ENCODE results near the gene PDE6B.

DNA sequence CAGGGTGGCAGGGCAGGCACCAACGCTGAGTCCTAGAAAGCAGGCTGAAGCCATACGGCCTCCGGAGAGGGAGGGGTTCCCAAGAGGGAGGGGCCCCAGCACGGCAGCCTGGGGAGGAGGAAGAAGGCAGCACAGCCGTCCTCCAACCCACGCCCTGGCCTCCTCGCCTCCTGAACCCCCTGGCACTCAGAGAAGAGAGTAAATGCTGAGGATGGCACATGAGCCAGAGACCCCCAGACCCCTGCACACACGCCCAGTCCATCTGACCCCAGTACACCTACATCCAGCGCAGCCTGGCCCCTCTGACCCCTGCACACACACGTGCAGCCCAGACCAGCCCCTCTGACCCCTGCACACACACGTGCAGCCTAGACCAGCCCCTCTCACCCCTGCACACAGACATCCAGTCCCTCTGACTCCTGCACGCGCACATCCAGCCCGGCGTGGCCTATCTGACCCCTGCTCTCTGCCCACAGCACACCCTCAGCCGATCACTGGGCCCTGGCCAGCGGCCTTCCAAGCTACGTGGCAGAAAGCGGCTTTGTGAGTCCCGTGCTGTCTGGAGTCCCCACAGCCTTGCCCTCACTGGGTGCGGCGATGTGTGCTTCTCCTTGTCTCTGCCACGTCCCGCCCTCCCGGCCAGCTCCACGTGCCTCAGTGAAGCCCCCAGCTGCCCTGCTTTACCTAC lies 30.2 kb downstream of the PDE6B start:
- TF ChIP-seq, protein P1, sequence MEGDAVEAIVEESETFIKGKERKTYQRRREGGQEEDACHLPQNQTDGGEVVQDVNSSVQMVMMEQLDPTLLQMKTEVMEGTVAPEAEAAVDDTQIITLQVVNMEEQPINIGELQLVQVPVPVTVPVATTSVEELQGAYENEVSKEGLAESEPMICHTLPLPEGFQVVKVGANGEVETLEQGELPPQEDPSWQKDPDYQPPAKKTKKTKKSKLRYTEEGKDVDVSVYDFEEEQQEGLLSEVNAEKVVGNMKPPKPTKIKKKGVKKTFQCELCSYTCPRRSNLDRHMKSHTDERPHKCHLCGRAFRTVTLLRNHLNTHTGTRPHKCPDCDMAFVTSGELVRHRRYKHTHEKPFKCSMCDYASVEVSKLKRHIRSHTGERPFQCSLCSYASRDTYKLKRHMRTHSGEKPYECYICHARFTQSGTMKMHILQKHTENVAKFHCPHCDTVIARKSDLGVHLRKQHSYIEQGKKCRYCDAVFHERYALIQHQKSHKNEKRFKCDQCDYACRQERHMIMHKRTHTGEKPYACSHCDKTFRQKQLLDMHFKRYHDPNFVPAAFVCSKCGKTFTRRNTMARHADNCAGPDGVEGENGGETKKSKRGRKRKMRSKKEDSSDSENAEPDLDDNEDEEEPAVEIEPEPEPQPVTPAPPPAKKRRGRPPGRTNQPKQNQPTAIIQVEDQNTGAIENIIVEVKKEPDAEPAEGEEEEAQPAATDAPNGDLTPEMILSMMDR (conservative IDR thresholded peaks at IDR 0.05; ENCODE audit: low read depth in 2 of 2): no peak
- TF ChIP-seq, protein P2, sequence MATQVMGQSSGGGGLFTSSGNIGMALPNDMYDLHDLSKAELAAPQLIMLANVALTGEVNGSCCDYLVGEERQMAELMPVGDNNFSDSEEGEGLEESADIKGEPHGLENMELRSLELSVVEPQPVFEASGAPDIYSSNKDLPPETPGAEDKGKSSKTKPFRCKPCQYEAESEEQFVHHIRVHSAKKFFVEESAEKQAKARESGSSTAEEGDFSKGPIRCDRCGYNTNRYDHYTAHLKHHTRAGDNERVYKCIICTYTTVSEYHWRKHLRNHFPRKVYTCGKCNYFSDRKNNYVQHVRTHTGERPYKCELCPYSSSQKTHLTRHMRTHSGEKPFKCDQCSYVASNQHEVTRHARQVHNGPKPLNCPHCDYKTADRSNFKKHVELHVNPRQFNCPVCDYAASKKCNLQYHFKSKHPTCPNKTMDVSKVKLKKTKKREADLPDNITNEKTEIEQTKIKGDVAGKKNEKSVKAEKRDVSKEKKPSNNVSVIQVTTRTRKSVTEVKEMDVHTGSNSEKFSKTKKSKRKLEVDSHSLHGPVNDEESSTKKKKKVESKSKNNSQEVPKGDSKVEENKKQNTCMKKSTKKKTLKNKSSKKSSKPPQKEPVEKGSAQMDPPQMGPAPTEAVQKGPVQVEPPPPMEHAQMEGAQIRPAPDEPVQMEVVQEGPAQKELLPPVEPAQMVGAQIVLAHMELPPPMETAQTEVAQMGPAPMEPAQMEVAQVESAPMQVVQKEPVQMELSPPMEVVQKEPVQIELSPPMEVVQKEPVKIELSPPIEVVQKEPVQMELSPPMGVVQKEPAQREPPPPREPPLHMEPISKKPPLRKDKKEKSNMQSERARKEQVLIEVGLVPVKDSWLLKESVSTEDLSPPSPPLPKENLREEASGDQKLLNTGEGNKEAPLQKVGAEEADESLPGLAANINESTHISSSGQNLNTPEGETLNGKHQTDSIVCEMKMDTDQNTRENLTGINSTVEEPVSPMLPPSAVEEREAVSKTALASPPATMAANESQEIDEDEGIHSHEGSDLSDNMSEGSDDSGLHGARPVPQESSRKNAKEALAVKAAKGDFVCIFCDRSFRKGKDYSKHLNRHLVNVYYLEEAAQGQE (IDR thresholded peaks at IDR 0.05; ENCODE audit: unreplicated experiment): no peak
- TF ChIP-seq EZH2 (IDR thresholded peaks at IDR 0.05; ENCODE audit: low read depth, unreplicated experiment) (no peak), JUNB (IDR thresholded peaks at IDR 0.05; ENCODE audit: unreplicated experiment) (no peak), POLR2AphosphoS5 (IDR thresholded peaks at IDR 0.05; ENCODE audit: low read depth) (no peak), CREB1 (CRISPR knock-in tag; IDR thresholded peaks at IDR 0.05; ENCODE audit: low read depth) (no peak), EZH2phosphoT487 (IDR thresholded peaks at IDR 0.05; ENCODE audit: unreplicated experiment) (no peak), ZNF114 (CRISPR knock-in tag; IDR thresholded peaks at IDR 0.05) (no peak), NANOG (IDR thresholded peaks at IDR 0.05; ENCODE audit: borderline replicate concordance) (no peak), ZNF331 (CRISPR knock-in tag; IDR thresholded peaks at IDR 0.05; ENCODE audit: low read depth) (no peak)
- TF ChIP-seq, protein P3, sequence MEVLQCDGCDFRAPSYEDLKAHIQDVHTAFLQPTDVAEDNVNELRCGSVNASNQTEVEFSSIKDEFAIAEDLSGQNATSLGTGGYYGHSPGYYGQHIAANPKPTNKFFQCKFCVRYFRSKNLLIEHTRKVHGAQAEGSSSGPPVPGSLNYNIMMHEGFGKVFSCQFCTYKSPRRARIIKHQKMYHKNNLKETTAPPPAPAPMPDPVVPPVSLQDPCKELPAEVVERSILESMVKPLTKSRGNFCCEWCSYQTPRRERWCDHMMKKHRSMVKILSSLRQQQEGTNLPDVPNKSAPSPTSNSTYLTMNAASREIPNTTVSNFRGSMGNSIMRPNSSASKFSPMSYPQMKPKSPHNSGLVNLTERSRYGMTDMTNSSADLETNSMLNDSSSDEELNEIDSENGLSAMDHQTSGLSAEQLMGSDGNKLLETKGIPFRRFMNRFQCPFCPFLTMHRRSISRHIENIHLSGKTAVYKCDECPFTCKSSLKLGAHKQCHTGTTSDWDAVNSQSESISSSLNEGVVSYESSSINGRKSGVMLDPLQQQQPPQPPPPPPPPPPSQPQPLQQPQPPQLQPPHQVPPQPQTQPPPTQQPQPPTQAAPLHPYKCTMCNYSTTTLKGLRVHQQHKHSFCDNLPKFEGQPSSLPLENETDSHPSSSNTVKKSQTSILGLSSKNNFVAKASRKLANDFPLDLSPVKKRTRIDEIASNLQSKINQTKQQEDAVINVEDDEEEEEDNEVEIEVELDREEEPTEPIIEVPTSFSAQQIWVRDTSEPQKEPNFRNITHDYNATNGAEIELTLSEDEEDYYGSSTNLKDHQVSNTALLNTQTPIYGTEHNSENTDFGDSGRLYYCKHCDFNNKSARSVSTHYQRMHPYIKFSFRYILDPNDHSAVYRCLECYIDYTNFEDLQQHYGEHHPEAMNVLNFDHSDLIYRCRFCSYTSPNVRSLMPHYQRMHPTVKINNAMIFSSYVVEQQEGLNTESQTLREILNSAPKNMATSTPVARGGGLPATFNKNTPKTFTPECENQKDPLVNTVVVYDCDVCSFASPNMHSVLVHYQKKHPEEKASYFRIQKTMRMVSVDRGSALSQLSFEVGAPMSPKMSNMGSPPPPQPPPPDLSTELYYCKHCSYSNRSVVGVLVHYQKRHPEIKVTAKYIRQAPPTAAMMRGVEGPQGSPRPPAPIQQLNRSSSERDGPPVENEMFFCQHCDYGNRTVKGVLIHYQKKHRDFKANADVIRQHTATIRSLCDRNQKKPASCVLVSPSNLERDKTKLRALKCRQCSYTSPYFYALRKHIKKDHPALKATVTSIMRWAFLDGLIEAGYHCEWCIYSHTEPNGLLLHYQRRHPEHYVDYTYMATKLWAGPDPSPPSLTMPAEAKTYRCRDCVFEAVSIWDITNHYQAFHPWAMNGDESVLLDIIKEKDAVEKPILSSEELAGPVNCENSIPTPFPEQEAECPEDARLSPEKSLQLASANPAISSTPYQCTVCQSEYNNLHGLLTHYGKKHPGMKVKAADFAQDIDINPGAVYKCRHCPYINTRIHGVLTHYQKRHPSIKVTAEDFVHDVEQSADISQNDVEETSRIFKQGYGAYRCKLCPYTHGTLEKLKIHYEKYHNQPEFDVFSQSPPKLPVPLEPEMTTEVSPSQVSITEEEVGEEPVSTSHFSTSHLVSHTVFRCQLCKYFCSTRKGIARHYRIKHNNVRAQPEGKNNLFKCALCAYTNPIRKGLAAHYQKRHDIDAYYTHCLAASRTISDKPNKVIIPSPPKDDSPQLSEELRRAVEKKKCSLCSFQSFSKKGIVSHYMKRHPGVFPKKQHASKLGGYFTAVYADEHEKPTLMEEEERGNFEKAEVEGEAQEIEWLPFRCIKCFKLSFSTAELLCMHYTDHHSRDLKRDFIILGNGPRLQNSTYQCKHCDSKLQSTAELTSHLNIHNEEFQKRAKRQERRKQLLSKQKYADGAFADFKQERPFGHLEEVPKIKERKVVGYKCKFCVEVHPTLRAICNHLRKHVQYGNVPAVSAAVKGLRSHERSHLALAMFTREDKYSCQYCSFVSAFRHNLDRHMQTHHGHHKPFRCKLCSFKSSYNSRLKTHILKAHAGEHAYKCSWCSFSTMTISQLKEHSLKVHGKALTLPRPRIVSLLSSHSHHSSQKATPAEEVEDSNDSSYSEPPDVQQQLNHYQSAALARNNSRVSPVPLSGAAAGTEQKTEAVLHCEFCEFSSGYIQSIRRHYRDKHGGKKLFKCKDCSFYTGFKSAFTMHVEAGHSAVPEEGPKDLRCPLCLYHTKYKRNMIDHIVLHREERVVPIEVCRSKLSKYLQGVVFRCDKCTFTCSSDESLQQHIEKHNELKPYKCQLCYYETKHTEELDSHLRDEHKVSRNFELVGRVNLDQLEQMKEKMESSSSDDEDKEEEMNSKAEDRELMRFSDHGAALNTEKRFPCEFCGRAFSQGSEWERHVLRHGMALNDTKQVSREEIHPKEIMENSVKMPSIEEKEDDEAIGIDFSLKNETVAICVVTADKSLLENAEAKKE (CRISPR knock-in tag; IDR thresholded peaks at IDR 0.05): no peak

Measured in GM23338 (cell line).